IPS-18a (cell line): ENCODE results near the gene TTC34.
A peak's percentile ranks its signal among the peaks of the same experiment; 100 is the strongest.

ENCODE experiments used
- H3K27ac ChIP-seq: one replicate; pipeline ENCODE4 v1.5.1; 2013; ENCODE audit warnings: low read length
- H3K27me3 ChIP-seq: one replicate; pipeline ENCODE4 v1.6.1; 2013; ENCODE audit warnings: mild to moderate bottlenecking, low read length; ENCODE audit not compliant: control insufficient read depth, insufficient read depth
- H3K36me3 ChIP-seq: one replicate; pipeline ENCODE4 v1.6.1; 2013; ENCODE audit warnings: low read depth, low read length; ENCODE audit not compliant: control insufficient read depth
- H3K4me1 ChIP-seq: one replicate; pipeline ENCODE4 v1.6.1; 2013; ENCODE audit warnings: low read depth, low read length; ENCODE audit not compliant: control insufficient read depth
- H3K4me3 ChIP-seq: one replicate; pipeline ENCODE4 v1.5.1; 2013; ENCODE audit warnings: low read length
- H3K9ac ChIP-seq: one replicate; pipeline ENCODE4 v1.6.1; 2013; ENCODE audit warnings: mild to moderate bottlenecking, low read length, moderate library complexity
- H3K9me3 ChIP-seq: one replicate; pipeline ENCODE4 v1.6.1; 2013; ENCODE audit warnings: low read depth, low read length; ENCODE audit not compliant: control insufficient read depth

The TTC34 gene

DNA sequence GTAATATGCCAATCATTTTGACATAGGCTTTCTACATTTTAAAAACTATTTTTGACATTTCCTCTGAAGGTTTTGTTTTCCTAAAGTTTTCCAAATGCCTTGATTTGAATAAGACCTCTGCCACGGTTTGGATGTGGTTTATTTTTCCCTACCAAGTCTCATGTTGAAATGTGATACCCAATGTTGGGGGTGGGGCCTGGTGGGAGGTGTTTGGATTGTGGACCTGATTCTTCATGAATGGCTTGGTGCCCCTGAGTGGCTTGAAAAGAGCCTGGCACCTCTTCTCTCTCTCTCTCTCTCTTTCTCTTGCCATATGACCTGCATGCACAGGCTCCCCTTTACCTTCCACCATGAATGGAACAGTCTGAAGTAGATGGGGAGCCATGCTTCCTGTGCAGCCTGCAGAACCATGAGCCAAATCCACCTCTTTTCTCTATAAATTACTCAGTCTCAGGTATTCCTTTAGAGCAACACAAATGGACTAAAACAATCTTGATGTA is 183.5 kb downstream of the TTC34 start:
- no peak overlapping the region for H3K27ac ChIP-seq
- no peaks in the 10 kb centered on the region for H3K36me3 ChIP-seq
- H3K27me3 ChIP-seq: no peaks in the 10 kb centered on the region
- H3K9me3 ChIP-seq: peaks cover 3% of the 10 kb centered on the region
- H3K9ac ChIP-seq: no peak overlapping the region
- H3K4me1 ChIP-seq: no peaks in the 10 kb centered on the region
- H3K4me3 ChIP-seq: no peak overlapping the region

DNA sequence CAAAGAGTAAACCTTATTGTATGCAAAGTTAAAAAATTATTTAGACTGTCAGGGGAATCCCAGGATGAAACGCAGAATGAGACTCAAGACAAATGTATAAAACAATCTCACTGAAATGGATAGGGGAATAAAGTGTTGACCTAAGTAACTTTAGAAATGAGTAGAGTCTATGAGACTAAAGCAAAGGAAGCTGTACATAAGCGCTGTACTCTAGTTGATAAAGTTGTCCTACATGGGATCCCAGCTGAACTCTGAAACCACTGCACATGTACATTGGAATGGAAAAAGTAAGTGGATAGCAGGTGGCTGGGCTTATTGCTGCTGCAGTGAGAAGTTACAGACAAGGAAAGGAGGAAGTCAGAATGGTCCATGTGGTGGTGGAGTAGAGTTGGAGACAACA is 187.3 kb downstream of the TTC34 start:
- Histone ChIP-seq H3K36me3 (no peaks in the 10 kb centered on the region), H3K27me3 (no peaks in the 10 kb centered on the region), H3K4me1 (no peaks in the 10 kb centered on the region), H3K9me3 (peaks cover 3% of the 10 kb centered on the region), H3K27ac (no peak overlapping the region), H3K4me3 (no peak overlapping the region), H3K9ac (no peak overlapping the region)

DNA sequence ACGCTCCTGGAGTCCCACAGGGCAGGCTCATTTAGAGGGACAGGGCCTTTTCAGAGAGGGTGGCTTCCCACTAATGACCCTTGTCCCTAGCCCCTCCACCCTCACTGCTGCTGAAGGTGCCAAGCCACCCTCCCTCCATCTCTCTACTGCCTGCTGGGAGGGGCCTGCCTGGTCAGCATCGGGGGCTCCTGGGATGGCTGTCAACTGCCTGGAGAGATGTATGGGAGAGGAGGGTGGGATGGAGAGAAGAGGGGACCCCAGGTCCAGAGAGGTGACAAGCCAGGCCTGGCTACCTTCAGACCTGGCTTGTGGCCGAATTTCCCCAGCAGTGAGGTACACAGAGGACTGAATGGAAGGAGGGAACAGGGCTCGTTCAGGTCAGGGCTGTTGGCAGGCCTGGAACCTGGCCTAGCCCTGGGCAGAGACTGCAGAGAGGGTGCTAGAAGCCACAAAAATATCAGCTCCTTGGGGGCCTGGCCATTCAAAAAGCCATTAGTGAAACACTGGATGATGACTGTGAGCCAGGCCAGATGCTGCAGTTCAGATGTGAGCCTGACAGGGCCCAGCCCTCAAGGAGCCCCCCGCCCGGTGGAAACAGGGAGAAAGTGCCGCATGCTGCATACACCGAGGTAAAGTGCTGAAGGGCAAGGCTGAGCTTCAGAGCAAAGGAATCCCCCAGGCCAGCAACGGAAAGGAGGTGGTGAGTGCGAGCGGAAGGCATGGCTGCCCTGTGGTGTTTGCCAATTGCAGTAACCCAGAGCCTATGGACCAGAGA is 188.7 kb downstream of the TTC34 start:
- Histone ChIP-seq H3K9me3 (peaks cover 3% of the 10 kb centered on the region), H3K4me1 (no peaks in the 10 kb centered on the region), H3K27me3 (no peaks in the 10 kb centered on the region), H3K36me3 (no peaks in the 10 kb centered on the region), H3K4me3 (no peak overlapping the region), H3K27ac (no peak overlapping the region), H3K9ac (no peak overlapping the region)

DNA sequence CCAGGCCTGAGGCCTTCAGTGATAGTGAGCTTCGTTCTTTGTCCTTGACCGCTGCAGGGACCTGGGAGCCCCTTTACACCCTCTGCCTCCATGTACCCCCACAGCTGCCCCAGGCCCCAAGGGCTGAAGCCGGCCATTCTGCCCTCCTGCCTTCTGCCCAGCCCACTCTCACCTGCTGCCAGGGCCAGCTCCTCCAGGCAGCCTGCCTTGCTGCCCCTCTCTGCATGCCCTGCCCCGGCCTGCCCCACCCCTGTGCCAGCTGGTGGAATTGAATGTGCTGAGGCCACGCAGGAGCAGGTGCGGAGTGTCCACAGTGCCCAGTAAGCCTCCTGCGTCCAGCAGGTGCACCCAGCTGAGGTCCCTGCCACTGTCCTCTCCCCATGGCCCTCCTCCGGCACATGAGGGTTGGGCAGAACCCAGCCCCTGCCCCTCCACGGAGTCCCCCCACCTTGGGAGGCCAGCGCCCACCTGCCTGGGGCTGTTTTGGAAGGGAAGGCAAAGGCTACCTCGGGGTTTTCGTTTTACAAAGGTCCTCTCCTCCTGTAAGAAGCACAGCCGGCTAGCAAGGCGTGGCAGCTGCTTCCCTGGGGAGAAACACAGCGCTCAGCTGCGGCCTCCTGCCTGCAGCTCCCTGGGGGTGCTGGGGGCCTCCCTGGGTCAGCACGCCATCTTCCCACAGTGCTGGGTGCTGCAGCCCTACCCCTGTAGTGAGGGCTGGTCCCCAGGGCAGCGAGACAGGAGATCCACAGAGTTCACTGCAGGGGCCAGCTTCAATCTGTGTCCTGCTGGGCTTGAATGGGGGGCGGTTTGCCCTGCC is 189.7 kb downstream of the TTC34 start:
- no peaks in the 10 kb centered on the region for H3K4me1 ChIP-seq
- no peak overlapping the region for H3K9ac ChIP-seq
- H3K27me3 ChIP-seq: no peaks in the 10 kb centered on the region
- H3K4me3 ChIP-seq: no peak overlapping the region
- no peak overlapping the region for H3K27ac ChIP-seq
- peaks cover 3% of the 10 kb centered on the region for H3K9me3 ChIP-seq
- no peaks in the 10 kb centered on the region for H3K36me3 ChIP-seq

DNA sequence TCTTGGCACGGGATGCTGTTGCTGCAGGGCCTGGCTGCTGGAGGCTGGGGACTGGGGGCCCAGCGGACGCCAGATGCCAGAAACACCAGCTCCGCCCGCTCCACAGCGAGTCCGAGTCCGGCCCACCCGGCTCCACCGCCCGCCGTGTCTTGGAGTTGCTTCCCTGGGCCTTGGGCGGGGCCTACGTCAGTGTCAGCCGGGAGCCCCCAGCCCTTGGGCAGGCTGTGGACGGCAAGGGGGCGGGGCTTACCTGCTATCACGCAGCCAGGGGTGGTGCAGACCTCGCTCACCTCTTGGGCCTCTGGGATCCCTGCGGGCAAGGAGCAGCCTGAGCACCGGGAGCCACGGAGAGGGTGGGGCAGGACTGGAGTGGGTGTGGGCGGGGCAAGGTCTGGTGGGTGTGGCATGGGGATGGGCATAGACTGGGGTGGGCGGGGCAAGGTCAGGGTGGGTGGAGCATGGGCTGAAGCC is 190.4 kb downstream of the TTC34 start:
- Histone ChIP-seq H3K36me3 (no peaks in the 10 kb centered on the region), H3K4me1 (no peaks in the 10 kb centered on the region), H3K27me3 (no peaks in the 10 kb centered on the region), H3K9ac (no peak overlapping the region), H3K9me3 (peaks cover 3% of the 10 kb centered on the region), H3K4me3 (peak overlapping the region; percentile 26), H3K27ac (no peak overlapping the region)

DNA sequence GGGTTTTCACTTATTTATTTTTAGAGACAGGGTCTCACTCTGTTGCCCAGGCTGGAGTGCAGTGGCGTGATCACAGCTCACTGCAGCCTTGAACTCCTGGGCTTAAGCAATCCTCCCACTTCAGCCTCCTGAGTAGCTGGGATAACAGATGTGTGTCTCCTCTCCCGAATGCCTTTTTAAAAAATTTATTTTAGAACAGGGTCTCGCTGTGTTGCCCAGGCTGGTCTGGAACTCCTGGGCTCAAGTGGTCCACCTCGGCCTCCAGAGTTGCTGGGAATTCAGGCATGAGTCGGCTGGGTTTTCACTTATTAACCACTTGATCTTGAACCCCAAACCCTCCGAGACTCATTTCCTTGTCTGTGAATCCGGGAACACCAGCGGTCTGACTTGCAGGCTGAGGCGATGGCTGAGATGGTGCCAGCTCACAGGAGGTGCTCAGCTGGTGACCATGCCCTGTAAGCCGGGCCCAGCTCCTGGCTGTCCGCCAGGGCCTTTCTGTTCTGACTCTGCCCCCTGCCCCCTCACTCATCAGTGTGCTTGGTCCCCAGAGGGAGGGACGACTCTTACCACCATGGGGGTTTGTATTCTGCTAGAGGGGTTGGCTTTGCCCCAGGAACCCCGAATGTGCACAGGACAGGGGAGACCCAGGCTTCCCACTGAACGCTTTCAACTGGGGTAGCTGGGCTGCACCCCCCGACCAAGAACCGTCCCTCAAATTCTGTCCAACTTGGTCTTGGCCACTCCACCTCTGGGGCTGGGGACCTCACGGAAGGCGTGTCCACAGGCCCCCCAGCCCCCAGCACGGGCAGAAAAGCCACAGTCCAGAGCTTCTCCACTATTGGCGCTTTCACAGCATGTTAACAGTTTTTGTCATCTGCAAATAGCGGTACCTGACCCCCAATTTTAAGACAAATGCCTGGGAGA is 191.2 kb downstream of the TTC34 start:
- Histone ChIP-seq H3K36me3 (no peaks in the 10 kb centered on the region), H3K9me3 (no peaks in the 10 kb centered on the region), H3K4me3 (peak overlapping the region; percentile 26), H3K4me1 (no peaks in the 10 kb centered on the region), H3K27ac (no peak overlapping the region), H3K9ac (no peak overlapping the region), H3K27me3 (no peaks in the 10 kb centered on the region)

GRCh38 chr1:2609319-2610035 is 192.0 kb downstream of the TTC34 start:
- no peaks in the 10 kb centered on the region for H3K36me3 ChIP-seq
- H3K27me3 ChIP-seq: no peaks in the 10 kb centered on the region
- H3K4me3 ChIP-seq: no peak overlapping the region
- no peak overlapping the region for H3K27ac ChIP-seq
- no peak overlapping the region for H3K9ac ChIP-seq
- H3K9me3 ChIP-seq: no peaks in the 10 kb centered on the region
- no peaks in the 10 kb centered on the region for H3K4me1 ChIP-seq

- Histone ChIP-seq H3K9ac (no peak overlapping the region), H3K9me3 (no peaks in the 10 kb centered on the region), H3K4me1 (no peaks in the 10 kb centered on the region), H3K27ac (no peak overlapping the region), H3K27me3 (no peaks in the 10 kb centered on the region), H3K4me3 (no peak overlapping the region), H3K36me3 (no peaks in the 10 kb centered on the region)
Observed at GRCh38 chr1:2607641-2608091, 193.8 kb downstream of the TTC34 start.

DNA sequence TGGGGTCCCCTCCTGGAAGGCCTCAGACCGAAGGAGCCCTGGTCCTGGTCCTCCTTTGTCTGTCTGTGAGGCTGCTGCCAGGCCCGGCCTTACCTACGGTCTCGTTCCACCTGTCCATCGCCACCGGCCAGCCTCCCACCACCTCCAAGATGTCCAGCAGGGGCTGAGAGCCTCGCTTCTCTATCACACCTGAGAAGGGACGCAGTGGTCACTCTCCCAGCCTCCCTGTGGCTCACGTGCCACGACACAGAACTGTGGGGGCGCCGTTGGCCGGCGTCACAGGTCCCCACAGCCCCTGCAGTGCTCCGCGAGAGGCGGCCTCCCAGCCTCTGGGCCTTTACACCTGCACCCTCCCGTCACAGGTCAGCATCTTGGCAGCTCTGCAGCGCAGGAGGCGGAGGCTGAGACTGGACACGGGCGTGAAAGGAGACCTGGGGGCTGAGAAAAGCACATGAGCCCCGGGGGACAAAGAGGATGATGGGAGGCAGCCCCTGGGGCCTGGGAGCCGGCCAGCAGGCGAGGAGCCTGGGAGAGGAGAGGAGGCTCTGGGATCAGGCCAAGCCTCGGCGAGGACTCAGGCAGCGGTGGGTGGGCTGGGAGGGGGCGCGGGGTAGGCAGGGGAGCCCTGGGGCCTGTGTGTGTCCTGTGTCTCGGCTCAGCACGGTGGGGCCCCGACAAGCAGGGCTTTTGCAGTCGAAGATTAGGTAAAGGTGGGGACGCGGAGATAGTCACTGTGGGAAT is 194.4 kb downstream of the TTC34 start:
- Histone ChIP-seq H3K9ac (no peak overlapping the region), H3K4me1 (no peaks in the 10 kb centered on the region), H3K4me3 (no peak overlapping the region), H3K9me3 (no peaks in the 10 kb centered on the region), H3K27me3 (no peaks in the 10 kb centered on the region), H3K27ac (no peak overlapping the region), H3K36me3 (no peaks in the 10 kb centered on the region)

DNA sequence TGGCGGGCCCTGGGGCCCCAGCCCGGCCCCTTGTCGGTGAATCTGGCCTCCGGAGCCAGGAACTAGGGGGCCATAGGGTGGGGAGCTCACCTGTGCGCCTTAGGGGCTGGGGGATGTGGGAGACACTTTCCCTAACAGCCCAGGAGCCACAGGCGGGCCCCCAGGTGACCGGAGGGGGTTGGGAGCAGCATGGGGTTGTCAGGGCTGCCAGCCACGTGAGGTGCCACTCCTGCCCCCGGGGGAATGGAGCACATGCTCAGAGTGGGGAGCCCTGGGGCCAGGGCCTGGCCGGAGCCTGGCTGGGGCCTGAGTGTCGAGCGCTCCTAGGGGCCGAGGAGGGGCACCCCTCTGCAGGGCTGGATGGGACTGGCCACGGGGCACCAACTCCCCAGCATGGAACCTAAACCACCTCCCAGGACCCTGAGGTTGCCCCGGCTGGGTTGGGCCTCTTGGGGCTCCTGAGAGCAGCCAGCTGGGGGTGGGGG is 195.1 kb downstream of the TTC34 start:
- H3K36me3 ChIP-seq: no peaks in the 10 kb centered on the region
- no peaks in the 10 kb centered on the region for H3K9me3 ChIP-seq
- no peak overlapping the region for H3K4me3 ChIP-seq
- no peaks in the 10 kb centered on the region for H3K27me3 ChIP-seq
- H3K4me1 ChIP-seq: no peaks in the 10 kb centered on the region
- no peak overlapping the region for H3K27ac ChIP-seq
- no peak overlapping the region for H3K9ac ChIP-seq
